Tibial nerve (tissue), 4 donors: ENCODE results near the gene XKRX. TPM values are rescaled to one million over a fixed set of nuclear protein-coding genes. Genes with fewer than 3 reads are reported as not detected.

Source experiments
- DNase-seq, 2 donors: peaks; one replicate each; pipeline ENCODE4 v3.0.0-alpha.2; 2019; ENCODE audit warnings: low spot score in 2 of 2
- H3K27ac ChIP-seq, 4 donors: fragments of 200-600 bp; sonication (generic) in 3 of 4; one replicate each; pipeline ENCODE4 v1.5.1; 2017 to 2019; ENCODE audit warnings: mild to moderate bottlenecking in 1 of 4
- H3K27me3 ChIP-seq, 2 donors: fragments of 200-600 bp; sonication (generic) in 1 of 2; one replicate each; pipeline versions ENCODE4 v1.5.1 to v1.6.0; 2017 to 2019
- H3K36me3 ChIP-seq, 3 donors: fragments of 200-600 bp; sonication (generic); one replicate each; pipeline ENCODE4 v1.5.1; 2018 to 2019
- H3K4me1 ChIP-seq, 4 donors: fragments of 200-600 bp; sonication (generic) in 3 of 4; one replicate each; pipeline ENCODE4 v1.5.1; 2017 to 2019
- H3K4me3 ChIP-seq, 4 donors: fragments of 200-600 bp; sonication (generic) in 3 of 4; one replicate each; pipeline ENCODE4 v1.5.1; 2017 to 2019; ENCODE audit warnings: mild to moderate bottlenecking in 1 of 4, moderate library complexity in 1 of 4
- H3K9me3 ChIP-seq, 4 donors: fragments of 200-600 bp; sonication (generic) in 3 of 4; one replicate each; pipeline ENCODE4 v1.5.1; 2017 to 2019
- EP300 ChIP-seq, 2 donors: sonication (generic); formaldehyde crosslinking; IDR thresholded peaks; one replicate each; pipeline ENCODE4 v1.6.1; 2017; ENCODE audit warnings: antibody characterized with exemption in 2 of 2, mild to moderate bottlenecking in 1 of 2
- POLR2A ChIP-seq, 2 donors: fragments of 450-650 bp; IDR thresholded peaks; one replicate each; pipeline ENCODE4 v1.6.1; 2017; ENCODE audit warnings: antibody characterized with exemption in 2 of 2, mild to moderate bottlenecking in 2 of 2, moderate library complexity in 2 of 2
- WGBS, 2 donors: methylation state at CpG; one replicate each; pipeline ENCODE4 v1.1.5; 2018; 5-methylcytosine and 5-hydroxymethylcytosine counted together
- total RNA-seq, 4 donors: library from RNA; depleted of rRNA; stranded (reverse); fragments of >200 nt; gene quantifications; one replicate each; pipeline ENCODE4 v1.1.0, GENCODE V29; 2016
- TF ChIP-seq, protein P1 (sequence below), 5 experiments: fragments of 200-600 bp in 3 of 5; fragments of 450-650 bp in 2 of 5; sonication (generic) in 3 of 5; IDR thresholded peaks; one replicate each; pipeline ENCODE4 v1.5.1; 2016 to 2019; ENCODE audit warnings: antibody characterized with exemption in 5 of 5, mild to moderate bottlenecking in 3 of 5, moderate library complexity in 2 of 5

The XKRX gene
- total RNA-seq: under 1 TPM in 3 of 4 donors, not detected in 1; 0.30 to 0.84 (median 0.66) TPM

DNA sequence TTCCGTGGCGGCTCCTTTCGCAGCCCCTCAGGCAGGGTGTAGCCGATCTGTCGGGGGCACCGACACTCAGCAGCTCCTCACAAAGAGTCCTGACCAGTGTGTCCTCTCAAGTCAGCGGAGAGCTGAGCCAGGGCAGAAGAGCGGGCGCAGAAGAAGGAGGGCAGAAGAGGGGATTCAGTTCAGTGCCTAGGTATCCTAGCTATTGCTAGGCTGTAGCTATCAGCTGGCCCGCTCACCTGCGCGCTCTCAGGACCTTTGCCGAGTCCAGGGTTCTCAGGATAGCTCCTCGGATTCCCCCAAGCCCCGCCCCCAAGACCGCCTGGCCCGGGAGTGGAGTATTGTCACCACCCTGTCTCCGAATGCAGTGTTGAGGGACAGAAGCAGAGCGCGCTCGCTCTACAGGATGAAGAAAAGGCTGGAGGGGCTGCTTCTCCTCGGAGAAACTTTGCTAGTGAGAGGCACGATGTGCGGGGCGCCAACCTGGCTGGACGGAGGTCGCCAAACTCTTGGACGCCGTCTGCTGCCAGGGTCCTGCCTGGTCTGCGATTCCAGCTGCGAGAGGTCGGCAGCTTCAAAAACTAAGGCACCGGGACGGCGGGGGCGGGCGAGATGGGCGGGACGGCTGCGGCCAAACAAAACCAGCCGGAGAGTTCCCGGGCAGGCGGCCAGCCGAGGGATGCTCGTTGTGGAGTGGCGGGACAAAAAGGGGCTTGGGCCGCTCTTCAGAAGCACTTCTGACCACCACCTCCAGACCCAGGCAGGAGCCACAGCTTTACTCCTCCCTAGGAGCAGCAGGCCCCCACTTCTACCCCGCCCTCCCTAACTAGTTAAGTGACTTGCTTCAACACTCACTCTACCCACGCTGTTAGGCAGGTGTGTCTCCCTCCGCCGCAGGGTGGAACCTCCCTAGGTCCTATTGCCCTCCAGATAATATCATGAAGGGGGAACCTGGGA, at the start of gene XKRX:
Gene XKRX, minus strand, starts transcription at position 258 of the 954 bp plus-strand sequence. CDS start 613 bp downstream, outside the sequence.
- no peaks in the 10 kb centered on the region for H3K9me3 ChIP-seq
- peaks cover 0 to 28% of the 10 kb centered on the region in 2 donors for H3K27me3 ChIP-seq
- H3K4me1 ChIP-seq: peaks cover 0 to 13% (median 0%) of the 10 kb centered on the region in 4 donors
- no peak for TF ChIP-seq EP300 (IDR thresholded peaks at IDR 0.05)
- TF ChIP-seq, protein P1, sequence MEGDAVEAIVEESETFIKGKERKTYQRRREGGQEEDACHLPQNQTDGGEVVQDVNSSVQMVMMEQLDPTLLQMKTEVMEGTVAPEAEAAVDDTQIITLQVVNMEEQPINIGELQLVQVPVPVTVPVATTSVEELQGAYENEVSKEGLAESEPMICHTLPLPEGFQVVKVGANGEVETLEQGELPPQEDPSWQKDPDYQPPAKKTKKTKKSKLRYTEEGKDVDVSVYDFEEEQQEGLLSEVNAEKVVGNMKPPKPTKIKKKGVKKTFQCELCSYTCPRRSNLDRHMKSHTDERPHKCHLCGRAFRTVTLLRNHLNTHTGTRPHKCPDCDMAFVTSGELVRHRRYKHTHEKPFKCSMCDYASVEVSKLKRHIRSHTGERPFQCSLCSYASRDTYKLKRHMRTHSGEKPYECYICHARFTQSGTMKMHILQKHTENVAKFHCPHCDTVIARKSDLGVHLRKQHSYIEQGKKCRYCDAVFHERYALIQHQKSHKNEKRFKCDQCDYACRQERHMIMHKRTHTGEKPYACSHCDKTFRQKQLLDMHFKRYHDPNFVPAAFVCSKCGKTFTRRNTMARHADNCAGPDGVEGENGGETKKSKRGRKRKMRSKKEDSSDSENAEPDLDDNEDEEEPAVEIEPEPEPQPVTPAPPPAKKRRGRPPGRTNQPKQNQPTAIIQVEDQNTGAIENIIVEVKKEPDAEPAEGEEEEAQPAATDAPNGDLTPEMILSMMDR (IDR thresholded peaks at IDR 0.05): no peak
- TF ChIP-seq POLR2A (IDR thresholded peaks at IDR 0.05): no peak
- DNase-seq: peak in 1 of 2 donors; percentile 4
- 1 to 49% methylated on average over 27 to 49 of the region's 51 CpGs for WGBS, 2 donors
- H3K4me3 ChIP-seq: peak within 1 kb of the TSS in 3 of 4 donors; percentile 11 to 46 (median 42)
- H3K36me3 ChIP-seq: no peaks in the 10 kb centered on the region
- H3K27ac ChIP-seq: no peak within 1 kb of the TSS

- TF ChIP-seq, protein P1 (IDR thresholded peaks at IDR 0.05): no peak
- TF ChIP-seq EP300 (IDR thresholded peaks at IDR 0.05): no peak
- TF ChIP-seq POLR2A (IDR thresholded peaks at IDR 0.05): no peak
- Histone ChIP-seq H3K27ac (no peak overlapping the region), H3K4me3 (no peak overlapping the region), H3K27me3 (no peaks in the 10 kb centered on the region), H3K4me1 (no peaks in the 10 kb centered on the region), H3K36me3 (peaks cover 0 to 20% (median 0%) of the 10 kb centered on the region in 3 donors), H3K9me3 (no peaks in the 10 kb centered on the region)
- no peak for DNase-seq
- WGBS, 2 donors: 82 to 100% methylated on average over 1 of the region's 1 CpG
Measured at GRCh38 chrX:100976211-100976610, 47.5 kb upstream of the XKRX start.

- Histone ChIP-seq H3K4me3 (no peak overlapping the region), H3K4me1 (no peaks in the 10 kb centered on the region), H3K36me3 (peaks cover 0 to 10% (median 0%) of the 10 kb centered on the region in 3 donors), H3K27me3 (no peaks in the 10 kb centered on the region), H3K27ac (no peak overlapping the region), H3K9me3 (no peaks in the 10 kb centered on the region)
- TF ChIP-seq POLR2A (IDR thresholded peaks at IDR 0.05) (no peak), EP300 (IDR thresholded peaks at IDR 0.05) (no peak)
- TF ChIP-seq, protein P1 (IDR thresholded peaks at IDR 0.05): no peak
- no peak for DNase-seq
- WGBS, 2 donors: 96 to 97% methylated on average over 3 of the region's 3 CpGs
Measured at GRCh38 chrX:100975212-100975611, 46.5 kb upstream of the XKRX start.

GRCh38 chrX:100973411-100973810, 44.7 kb upstream of the XKRX start:
- Histone ChIP-seq H3K27ac (no peak overlapping the region), H3K36me3 (peaks cover 0 to 8% (median 0%) of the 10 kb centered on the region in 3 donors)
- WGBS, 2 donors: 96 to 97% methylated on average over 10 to 19 of the region's 19 CpGs

More at GRCh38 chrX:100973411-100973810, 44.7 kb upstream of the XKRX start:
- H3K9me3 ChIP-seq: no peaks in the 10 kb centered on the region
- H3K4me1 ChIP-seq: no peaks in the 10 kb centered on the region
- TF ChIP-seq, protein P1 (IDR thresholded peaks at IDR 0.05): no peak
- TF ChIP-seq POLR2A (IDR thresholded peaks at IDR 0.05) (no peak), EP300 (IDR thresholded peaks at IDR 0.05) (no peak)
- H3K27me3 ChIP-seq: no peaks in the 10 kb centered on the region
- H3K4me3 ChIP-seq: no peak overlapping the region
- DNase-seq: no peak
